ENCODE measurements around the gene EIF4B.

Gene EIF4B

DNA sequence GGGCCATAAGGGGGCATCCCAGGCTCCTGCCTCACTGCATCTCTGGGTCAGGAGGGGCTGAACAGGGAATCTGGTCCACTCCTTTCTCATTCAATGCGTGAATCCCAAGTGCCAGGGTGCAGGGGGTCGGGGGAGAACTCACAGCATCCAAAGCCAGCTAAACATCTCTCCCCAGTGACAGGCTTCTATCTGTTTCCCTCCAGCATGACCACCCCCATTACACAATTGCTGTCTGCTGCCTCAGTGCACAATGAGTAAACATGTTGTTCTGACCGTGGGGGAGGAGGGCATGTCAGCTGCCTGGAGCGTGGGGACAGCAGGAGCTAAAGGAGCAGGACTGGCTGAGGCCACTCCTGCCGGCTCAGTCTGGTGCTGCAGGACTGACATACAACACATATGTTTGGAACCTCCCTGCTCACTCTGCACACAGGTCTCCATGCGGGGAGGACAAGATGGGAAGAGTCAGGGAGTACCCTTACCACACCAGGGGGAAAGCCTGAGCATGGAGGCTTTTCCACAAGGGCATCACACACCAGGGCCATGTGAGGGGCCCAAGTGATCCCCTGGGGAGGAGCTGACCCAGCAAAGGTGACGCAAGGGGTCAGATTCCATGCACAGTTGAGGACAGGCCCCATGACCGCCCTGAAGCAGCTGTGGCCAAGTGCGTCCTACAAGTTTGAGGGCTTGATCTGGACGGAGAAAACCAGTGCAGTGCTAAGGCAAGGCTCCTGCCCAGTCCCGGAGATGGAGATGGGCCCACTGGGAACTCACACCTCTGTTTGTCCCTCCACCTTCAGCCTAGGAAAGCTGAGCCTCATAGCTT, 45.0 kb downstream of the EIF4B start:
- TF ChIP-seq, protein P1, sequence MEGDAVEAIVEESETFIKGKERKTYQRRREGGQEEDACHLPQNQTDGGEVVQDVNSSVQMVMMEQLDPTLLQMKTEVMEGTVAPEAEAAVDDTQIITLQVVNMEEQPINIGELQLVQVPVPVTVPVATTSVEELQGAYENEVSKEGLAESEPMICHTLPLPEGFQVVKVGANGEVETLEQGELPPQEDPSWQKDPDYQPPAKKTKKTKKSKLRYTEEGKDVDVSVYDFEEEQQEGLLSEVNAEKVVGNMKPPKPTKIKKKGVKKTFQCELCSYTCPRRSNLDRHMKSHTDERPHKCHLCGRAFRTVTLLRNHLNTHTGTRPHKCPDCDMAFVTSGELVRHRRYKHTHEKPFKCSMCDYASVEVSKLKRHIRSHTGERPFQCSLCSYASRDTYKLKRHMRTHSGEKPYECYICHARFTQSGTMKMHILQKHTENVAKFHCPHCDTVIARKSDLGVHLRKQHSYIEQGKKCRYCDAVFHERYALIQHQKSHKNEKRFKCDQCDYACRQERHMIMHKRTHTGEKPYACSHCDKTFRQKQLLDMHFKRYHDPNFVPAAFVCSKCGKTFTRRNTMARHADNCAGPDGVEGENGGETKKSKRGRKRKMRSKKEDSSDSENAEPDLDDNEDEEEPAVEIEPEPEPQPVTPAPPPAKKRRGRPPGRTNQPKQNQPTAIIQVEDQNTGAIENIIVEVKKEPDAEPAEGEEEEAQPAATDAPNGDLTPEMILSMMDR (IDR thresholded peaks at IDR 0.05; ENCODE audit: borderline replicate concordance, insufficient read depth, low read depth, low read length): no peak
- no peak overlapping the region for H3K4me3 ChIP-seq (ENCODE audit: low read depth, low read length)

DNA sequence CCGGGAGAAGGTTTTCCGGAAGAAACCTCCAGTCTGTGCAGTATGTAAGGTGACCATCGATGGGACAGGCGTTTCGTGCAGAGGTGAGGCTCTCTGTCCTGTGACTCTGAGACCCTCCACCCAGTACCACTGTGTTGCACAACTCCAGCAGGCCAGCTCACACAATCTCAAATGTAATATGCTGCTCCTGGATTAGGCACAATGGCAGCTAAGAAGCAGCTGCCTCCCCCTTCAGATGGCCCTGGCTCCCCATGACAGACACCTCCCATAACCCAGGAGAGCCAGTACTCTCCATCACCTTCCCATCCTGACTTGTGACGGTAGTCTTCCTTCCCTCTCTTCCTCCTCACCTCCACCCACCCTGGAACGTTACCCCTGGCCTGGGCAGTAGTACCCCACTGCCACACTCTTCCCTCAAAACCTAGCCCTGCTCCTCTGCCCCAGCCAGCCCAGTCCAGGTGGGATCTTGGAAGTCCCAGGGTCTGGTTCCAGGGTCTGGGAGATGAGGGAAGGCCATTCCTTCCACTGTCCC, 45.7 kb downstream of the EIF4B start:
- no peak overlapping the region for H3K4me3 ChIP-seq (ENCODE audit: low read depth, low read length)
- TF ChIP-seq, protein P1 (IDR thresholded peaks at IDR 0.05; ENCODE audit: borderline replicate concordance, insufficient read depth, low read depth, low read length): no peak

GRCh38 chr12:53052419-53053217, 46.4 kb downstream of the EIF4B start:
- TF ChIP-seq, protein P1 (IDR thresholded peaks at IDR 0.05; ENCODE audit: borderline replicate concordance, insufficient read depth, low read depth, low read length): no peak
- H3K4me3 ChIP-seq (ENCODE audit: low read depth, low read length): no peak overlapping the region

- TF ChIP-seq, protein P1 (IDR thresholded peaks at IDR 0.05; ENCODE audit: borderline replicate concordance, insufficient read depth, low read depth, low read length): peak; percentile 76
- peak overlapping the region; percentile 78 for H3K4me3 ChIP-seq (ENCODE audit: low read depth, low read length)
Observed at GRCh38 chr12:53053218-53054111, 47.2 kb downstream of the EIF4B start.

- H3K4me3 ChIP-seq (ENCODE audit: low read depth, low read length): peak overlapping the region; percentile 78
- TF ChIP-seq, protein P1 (IDR thresholded peaks at IDR 0.05; ENCODE audit: borderline replicate concordance, insufficient read depth, low read depth, low read length): no peak
Observed at GRCh38 chr12:53054112-53054878, 48.0 kb downstream of the EIF4B start.

Data from GM12875 (cell line).